Glutamatergic neuron (in vitro differentiated cells): ENCODE data around the gene FAF1. TPM values are rescaled to one million over a fixed set of nuclear protein-coding genes. Genes with fewer than 3 reads are reported as not detected.

ENCODE experiments used
- DNase-seq: peaks from one replicate; pipeline ENCODE4 v3.0.0; 2022
- H3K27ac Mint-ChIP-seq: one replicate; pipeline ENCODE4 v1.8.0; 2020; ENCODE audit warnings: mild to moderate bottlenecking, mixed read lengths, inconsistent platforms; ENCODE audit not compliant: unreplicated experiment
- H3K27me3 Mint-ChIP-seq: one replicate; pipeline ENCODE4 v1.8.0; 2020; ENCODE audit warnings: mild to moderate bottlenecking, moderate library complexity, mixed read lengths, inconsistent platforms; ENCODE audit not compliant: unreplicated experiment
- H3K36me3 Mint-ChIP-seq: one replicate; pipeline ENCODE4 v1.8.0; 2020; ENCODE audit warnings: mild to moderate bottlenecking, mixed read lengths, inconsistent platforms; ENCODE audit not compliant: unreplicated experiment
- H3K4me1 Mint-ChIP-seq: one replicate; pipeline ENCODE4 v1.8.0; 2020; ENCODE audit warnings: mild to moderate bottlenecking, low read depth, mixed read lengths, inconsistent platforms; ENCODE audit not compliant: unreplicated experiment
- H3K4me3 Mint-ChIP-seq: one replicate; pipeline ENCODE4 v1.8.0; 2020; ENCODE audit warnings: mild to moderate bottlenecking, mixed read lengths, inconsistent platforms; ENCODE audit not compliant: unreplicated experiment
- H3K9me3 Mint-ChIP-seq: one replicate; pipeline ENCODE4 v1.8.0; 2020; ENCODE audit warnings: mild to moderate bottlenecking, moderate library complexity, mixed read lengths, inconsistent platforms; ENCODE audit not compliant: unreplicated experiment
- CTCF ChIP-seq: fragments of 200-600 bp; sonication (generic); IDR thresholded peaks from one replicate; pipeline ENCODE4 v1.5.0; 2021; ENCODE audit not compliant: partially characterized antibody, unreplicated experiment
- total RNA-seq: library from RNA; stranded (reverse); fragmentation: NEBNext Ultra II Directional; extraction: Animal tissue kit (Norgen Biotek cat#: 25700); gene quantifications from one replicate; pipeline ENCODE4 v1.2.1, GENCODE V29; 2021; ENCODE audit not compliant: unreplicated experiment

The FAF1 gene
- total RNA-seq, 1 donor from 2014 or later = 57.3 TPM

- TF ChIP-seq CTCF = no peak
- no peak overlapping the region for H3K27ac Mint-ChIP-seq
- no peaks in the 10 kb centered on the region for H3K9me3 Mint-ChIP-seq
- no peaks in the 10 kb centered on the region for H3K27me3 Mint-ChIP-seq
- H3K4me1 Mint-ChIP-seq = no peaks in the 10 kb centered on the region
- no peaks in the 10 kb centered on the region for H3K36me3 Mint-ChIP-seq
- no peak overlapping the region for H3K4me3 Mint-ChIP-seq
- no peak for DNase-seq
These were observed 314.9 kb downstream of the FAF1 start for GRCh38 chr1:50645139-50645538.

GRCh38 chr1:50644447-50645105 lies 315.5 kb downstream of the FAF1 start:
- H3K36me3 Mint-ChIP-seq = no peaks in the 10 kb centered on the region
- no peak overlapping the region for H3K27ac Mint-ChIP-seq

GRCh38 chr1:50637460-50637859 lies 322.6 kb downstream of the FAF1 start:
- H3K36me3 Mint-ChIP-seq = no peaks in the 10 kb centered on the region
- H3K27ac Mint-ChIP-seq = no peak overlapping the region
- no peak for TF ChIP-seq CTCF
- no peak for DNase-seq
- peaks cover 1% of the 10 kb centered on the region for H3K9me3 Mint-ChIP-seq
- H3K4me1 Mint-ChIP-seq = peaks cover 7% of the 10 kb centered on the region
- H3K4me3 Mint-ChIP-seq = no peak overlapping the region
- no peaks in the 10 kb centered on the region for H3K27me3 Mint-ChIP-seq

More at GRCh38 chr1:50644447-50645105, 315.5 kb downstream of the FAF1 start:
- Mint-ChIP-seq H3K9me3 (no peaks in the 10 kb centered on the region), H3K4me3 (no peak overlapping the region), H3K4me1 (no peaks in the 10 kb centered on the region), H3K27me3 (no peaks in the 10 kb centered on the region)
- DNase-seq = no peak
- TF ChIP-seq CTCF = no peak

GRCh38 chr1:50634251-50634650 lies 325.8 kb downstream of the FAF1 start:
- Mint-ChIP-seq H3K4me1 (peaks cover 7% of the 10 kb centered on the region), H3K27me3 (no peaks in the 10 kb centered on the region), H3K4me3 (no peak overlapping the region), H3K27ac (no peak overlapping the region), H3K9me3 (peaks cover 1% of the 10 kb centered on the region), H3K36me3 (no peaks in the 10 kb centered on the region)
- no peak for TF ChIP-seq CTCF
- no peak for DNase-seq

GRCh38 chr1:50633465-50633864 lies 326.6 kb downstream of the FAF1 start:
- H3K4me1 Mint-ChIP-seq = peaks cover 7% of the 10 kb centered on the region
- no peak overlapping the region for H3K27ac Mint-ChIP-seq
- H3K4me3 Mint-ChIP-seq = no peak overlapping the region
- H3K27me3 Mint-ChIP-seq = no peaks in the 10 kb centered on the region
- peaks cover 1% of the 10 kb centered on the region for H3K9me3 Mint-ChIP-seq
- TF ChIP-seq CTCF = no peak
- no peak for DNase-seq
- H3K36me3 Mint-ChIP-seq = no peaks in the 10 kb centered on the region
